H4 (cell line): ENCODE data around the gene SIGLEC1. TPM values are rescaled to one million over a fixed set of nuclear protein-coding genes. Genes with fewer than 3 reads are reported as not detected.

Experiments
- DNase-seq: peaks from one replicate; pipeline ENCODE4 v3.0.0-alpha.2; 2015; ENCODE audit warnings: low spot score
- total RNA-seq: library from RNA; depleted of rRNA; stranded (reverse); fragments of >200 nt; shearing (Covaris generic); gene quantifications from 2 replicates; pipeline ENCODE4 v1.2.3, GENCODE V29; 2014

The SIGLEC1 gene
- total RNA-seq, 1 experiment from 2014 or later = not detected

GRCh38 chr20:3744806-3745685 lies 32.6 kb upstream of the SIGLEC1 start:
- DNase-seq = peak; percentile 49

GRCh38 chr20:3744037-3744436 lies 31.6 kb upstream of the SIGLEC1 start:
- DNase-seq = no peak

GRCh38 chr20:3743251-3743650 lies 30.9 kb upstream of the SIGLEC1 start:
- no peak for DNase-seq

- no peak for DNase-seq
Observed at GRCh38 chr20:3741836-3742458, 29.5 kb upstream of the SIGLEC1 start.

GRCh38 chr20:3740615-3741301 lies 28.4 kb upstream of the SIGLEC1 start:
- DNase-seq = no peak

- no peak for DNase-seq
Observed at GRCh38 chr20:3739926-3740451, 27.6 kb upstream of the SIGLEC1 start.

GRCh38 chr20:3739054-3739925 lies 26.9 kb upstream of the SIGLEC1 start:
- DNase-seq = no peak

GRCh38 chr20:3738111-3739053 lies 26.0 kb upstream of the SIGLEC1 start:
- no peak for DNase-seq

- no peak for DNase-seq
Observed at GRCh38 chr20:3735768-3736167, 23.4 kb upstream of the SIGLEC1 start.

GRCh38 chr20:3734111-3734843 lies 21.9 kb upstream of the SIGLEC1 start:
- DNase-seq = no peak

GRCh38 chr20:3733119-3733995 lies 21.0 kb upstream of the SIGLEC1 start:
- no peak for DNase-seq

GRCh38 chr20:3732327-3733118 lies 20.1 kb upstream of the SIGLEC1 start, which contains the start of gene HSPA12B:
Gene HSPA12B, plus strand, starts transcription at chr20:3732685. Its CDS starts 5,990 bp downstream, at chr20:3738675.
- no peak for DNase-seq

- no peak for DNase-seq
Observed at GRCh38 chr20:3731944-3732326, 19.5 kb upstream of the SIGLEC1 start.

GRCh38 chr20:3730803-3731672 lies 18.6 kb upstream of the SIGLEC1 start:
- no peak for DNase-seq

- no peak for DNase-seq
Observed at GRCh38 chr20:3729811-3730540, 17.6 kb upstream of the SIGLEC1 start.

- no peak for DNase-seq
Observed at GRCh38 chr20:3729378-3729777, 17.0 kb upstream of the SIGLEC1 start.
